GM10266 (cell line): ENCODE measurements around the gene ANKS1A.
A peak's percentile ranks its signal among the peaks of the same experiment; 100 is the strongest.

Source experiments
- DNase-seq: peaks from one replicate; pipeline ENCODE4 v3.0.0; 2012; ENCODE audit errors: extremely low spot score
- CTCF ChIP-seq: IDR thresholded peaks from 2 replicates; pipeline ENCODE4 v1.5.1; 2012; ENCODE audit warnings: mild to moderate bottlenecking, low read depth; ENCODE audit not compliant: control insufficient read depth, insufficient read depth; ENCODE audit errors: missing control alignments

Gene ANKS1A

DNA sequence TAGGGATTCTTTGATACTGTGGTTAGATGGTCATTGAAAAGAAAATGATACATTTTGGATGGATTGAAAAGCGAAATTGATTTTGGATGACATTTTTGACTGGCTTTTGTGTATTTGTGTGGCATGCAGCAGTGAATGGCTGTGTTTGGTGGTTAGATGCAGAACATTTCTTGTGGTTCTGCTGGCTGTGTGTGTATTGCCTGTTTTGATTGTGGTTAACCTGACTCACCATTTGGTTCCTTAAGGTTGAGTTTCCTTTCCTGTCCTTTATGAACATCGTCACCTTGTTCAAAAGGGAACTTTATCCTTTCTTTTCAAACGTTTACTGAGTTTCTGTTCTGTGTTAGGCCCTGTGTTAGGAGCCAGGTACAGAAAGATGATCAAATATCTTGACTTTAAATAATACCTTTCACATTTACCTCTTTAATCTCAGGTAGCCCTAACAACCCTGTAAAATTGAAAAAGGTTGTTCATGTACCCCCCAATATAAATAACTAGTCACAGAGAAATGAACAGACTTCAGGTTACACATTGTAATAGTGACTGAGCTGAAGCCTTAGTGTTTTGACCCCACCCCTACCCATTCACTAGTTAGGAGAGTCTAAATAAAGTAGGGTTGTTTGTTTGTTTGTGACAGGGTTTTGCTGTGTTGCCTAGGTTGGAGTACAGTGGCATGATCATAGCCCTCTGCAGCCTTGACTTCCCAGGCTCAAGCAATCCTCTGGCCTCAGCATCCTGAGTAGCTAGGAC lies 23.8 kb downstream of the ANKS1A start:
- DNase-seq: peak; percentile 27
- no peak for TF ChIP-seq CTCF

DNA sequence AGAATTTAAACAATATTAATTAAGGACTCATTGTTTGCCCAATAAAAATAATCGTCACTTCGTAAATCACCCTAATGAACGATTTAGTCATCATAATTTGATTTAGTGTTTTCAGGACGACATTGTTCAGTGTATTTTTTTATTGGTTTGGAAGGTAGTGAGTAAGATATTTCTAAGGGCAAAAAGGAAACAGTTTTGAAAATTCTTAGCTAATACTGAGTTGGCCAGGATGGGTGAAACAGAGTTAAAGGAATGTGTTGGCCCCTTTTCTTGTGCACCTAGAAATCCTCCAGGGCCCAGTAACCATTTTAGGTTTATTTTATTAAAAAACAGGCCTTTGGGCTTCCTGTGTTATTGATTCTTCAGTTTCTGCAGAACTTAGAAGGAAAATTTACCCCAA lies 25.3 kb downstream of the ANKS1A start:
- DNase-seq: no peak
- TF ChIP-seq CTCF: no peak

- TF ChIP-seq CTCF: no peak
- DNase-seq: no peak
Observed at GRCh38 chr6:34916348-34916967, 27.4 kb downstream of the ANKS1A start.

DNA sequence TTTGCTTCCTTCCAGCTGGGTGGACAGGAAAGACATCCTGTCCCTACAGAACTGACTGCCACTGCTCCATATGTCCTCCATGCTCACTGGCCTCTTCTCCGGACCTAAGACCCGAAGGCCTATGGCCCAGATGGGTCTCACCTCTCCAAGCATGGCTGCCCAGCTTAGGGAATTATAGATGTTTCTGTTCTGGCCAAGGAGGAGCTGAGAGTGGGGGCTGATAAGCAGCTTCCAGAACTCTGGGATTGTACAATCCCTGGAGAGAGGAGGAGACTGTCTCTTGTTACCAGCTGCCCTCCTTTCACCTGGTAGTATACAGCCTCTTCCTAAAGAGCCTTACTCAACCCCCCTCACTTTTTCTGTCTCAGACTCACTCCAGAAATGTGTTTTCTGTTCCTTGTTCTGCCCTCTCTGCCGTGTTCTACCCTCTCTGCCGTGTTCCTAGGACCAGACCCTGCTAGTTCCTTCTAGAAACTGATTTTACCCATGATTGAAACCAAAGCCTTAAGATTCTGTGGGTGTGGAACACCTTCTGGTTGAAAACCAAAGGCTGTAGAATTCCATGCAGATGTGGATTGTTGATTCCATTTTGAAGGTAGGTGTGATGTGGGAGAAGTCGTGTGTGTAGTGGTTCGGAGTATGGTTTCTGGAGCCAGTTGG lies 28.7 kb downstream of the ANKS1A start:
- TF ChIP-seq CTCF: no peak

DNA sequence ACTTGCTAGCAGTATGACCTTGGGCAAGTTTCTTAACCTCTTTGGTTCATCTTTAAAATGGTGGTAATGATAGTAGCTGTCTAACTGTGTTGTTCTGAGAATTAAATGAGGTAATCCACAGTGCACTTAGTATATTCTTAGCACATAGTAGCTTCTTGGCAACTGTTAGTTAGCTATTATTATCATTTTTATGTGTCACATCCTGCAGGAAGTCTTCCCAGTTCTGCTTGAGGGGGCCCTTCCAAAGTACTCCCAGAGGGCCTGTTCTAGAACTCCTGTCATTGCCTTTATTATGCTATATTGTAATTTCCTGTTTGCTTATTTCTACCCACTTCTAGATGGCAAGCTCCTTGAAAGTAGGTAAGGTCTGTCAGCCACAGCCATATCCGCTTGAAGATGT lies 30.6 kb downstream of the ANKS1A start:
- no peak for TF ChIP-seq CTCF
- DNase-seq: no peak

More for the DNA sequence above, 28.7 kb downstream of the ANKS1A start:
- no peak for DNase-seq

- no peak for DNase-seq
- TF ChIP-seq CTCF: no peak
Observed at GRCh38 chr6:34920097-34920496, 31.0 kb downstream of the ANKS1A start.
